SK-N-SH treated with all-trans-retinoic acid at 6 μM for 48 hours (cell line): ENCODE data around the gene PLD3.

Source experiments
- ARNTL ChIP-seq: fragments of 450-650 bp; formaldehyde crosslinking; IDR thresholded peaks from 2 replicates; pipeline ENCODE4 v1.5.0; 2020; ENCODE audit warnings: low read depth, mild to moderate bottlenecking, moderate library complexity, borderline replicate concordance
- CSRNP3 ChIP-seq: fragments of 250-450 bp; sonication (Bioruptor Pico); IDR thresholded peaks from 2 replicates; pipeline ENCODE4 v1.5.1; 2021; ENCODE audit warnings: mild to moderate bottlenecking, moderate library complexity
- OSR1 ChIP-seq: fragments of 250-450 bp; sonication (Bioruptor Pico); IDR thresholded peaks from 2 replicates; pipeline ENCODE4 v1.8.0; 2022; ENCODE audit warnings: moderate library complexity, mild to moderate bottlenecking, inconsistent platforms
- PATZ1 ChIP-seq: fragments of 250-450 bp; sonication (Bioruptor Pico); IDR thresholded peaks from 2 replicates; pipeline ENCODE4 v1.8.0; 2020; ENCODE audit warnings: mild to moderate bottlenecking, moderate library complexity, borderline replicate concordance
- PPARA ChIP-seq: fragments of 250-450 bp; sonication (Bioruptor Pico); IDR thresholded peaks from 2 replicates; pipeline ENCODE4 v1.5.0; 2020; ENCODE audit warnings: mild to moderate bottlenecking, borderline replicate concordance
- RARB ChIP-seq: fragments of 250-450 bp; sonication (Bioruptor Pico); IDR thresholded peaks from 2 replicates; pipeline ENCODE4 v1.8.0; 2021; ENCODE audit warnings: mild to moderate bottlenecking, moderate library complexity
- SNAI2 ChIP-seq: fragments of 250-450 bp; sonication (Bioruptor Pico); IDR thresholded peaks from 2 replicates; pipeline ENCODE4 v1.5.0; 2020; ENCODE audit warnings: mild to moderate bottlenecking, moderate library complexity
- TOX ChIP-seq: fragments of 250-450 bp; sonication (Bioruptor Pico); IDR thresholded peaks from 2 replicates; pipeline ENCODE4 v1.8.0; 2021; ENCODE audit warnings: mild to moderate bottlenecking, moderate library complexity, borderline replicate concordance
- TSHZ2 ChIP-seq: fragments of 250-450 bp; sonication (Bioruptor Pico); IDR thresholded peaks from 2 replicates; pipeline ENCODE4 v1.5.0; 2020; ENCODE audit warnings: mild to moderate bottlenecking, moderate library complexity
- ZC3H10 ChIP-seq: fragments of 250-450 bp; sonication (Bioruptor Pico); IDR thresholded peaks from 2 replicates; pipeline ENCODE4 v1.5.1; 2021; ENCODE audit warnings: mild to moderate bottlenecking, moderate library complexity
- ZFP3 ChIP-seq: fragments of 250-450 bp; sonication (Bioruptor Pico); IDR thresholded peaks from 2 replicates; pipeline ENCODE4 v1.5.0; 2020; ENCODE audit warnings: mild to moderate bottlenecking, moderate library complexity
- ZNF70 ChIP-seq: fragments of 450-650 bp; formaldehyde crosslinking; IDR thresholded peaks from 2 replicates; pipeline ENCODE4 v1.5.0; 2020; ENCODE audit warnings: mild to moderate bottlenecking, moderate library complexity
- ZNF8 ChIP-seq: fragments of 450-650 bp; formaldehyde crosslinking; IDR thresholded peaks from 2 replicates; pipeline ENCODE4 v1.5.0; 2020; ENCODE audit warnings: mild to moderate bottlenecking, moderate library complexity

- TF ChIP-seq ZNF70 (CRISPR knock-in tag) (no peak), ARNTL (CRISPR knock-in tag) (no peak), SNAI2 (CRISPR knock-in tag) (no peak), ZFP3 (CRISPR knock-in tag) (no peak), ZNF8 (CRISPR knock-in tag) (no peak), PATZ1 (CRISPR knock-in tag) (no peak), TOX (CRISPR knock-in tag) (no peak), PPARA (CRISPR knock-in tag) (no peak), ZC3H10 (CRISPR knock-in tag) (no peak), TSHZ2 (no peak), RARB (CRISPR knock-in tag) (no peak), CSRNP3 (no peak), OSR1 (CRISPR knock-in tag) (no peak)
These were observed 30.0 kb downstream of the PLD3 start for GRCh38 chr19:40378509-40378908.
